Astrocyte of the spinal cord (primary cell): Measurements from ENCODE around the gene TRPM5.

Experiments used
- DNase-seq: peaks from one replicate; pipeline ENCODE4 v3.0.0; 2011; ENCODE audit warnings: low read depth, low spot score
- H3K4me3 ChIP-seq: 2 replicates; pipeline ENCODE4 v1.5.1; 2011; ENCODE audit warnings: low read depth, mild to moderate bottlenecking, low read length, moderate library complexity
- in situ Hi-C: cut with HindIII; loops from 2 replicates; pipeline ENCODE4 v1.10.0; 2017; ENCODE audit warnings: low sequenced_read_pairs
- TF ChIP-seq, protein P1 (sequence below): IDR thresholded peaks from 2 replicates; pipeline ENCODE4 v1.5.1; 2012; ENCODE audit warnings: low read depth, mild to moderate bottlenecking, low read length, inconsistent platforms

TRPM5 gene

GRCh38 chr11:2460540-2461252, 16.4 kb upstream of the TRPM5 start:
- DNase-seq: no peak
- TF ChIP-seq, protein P1, sequence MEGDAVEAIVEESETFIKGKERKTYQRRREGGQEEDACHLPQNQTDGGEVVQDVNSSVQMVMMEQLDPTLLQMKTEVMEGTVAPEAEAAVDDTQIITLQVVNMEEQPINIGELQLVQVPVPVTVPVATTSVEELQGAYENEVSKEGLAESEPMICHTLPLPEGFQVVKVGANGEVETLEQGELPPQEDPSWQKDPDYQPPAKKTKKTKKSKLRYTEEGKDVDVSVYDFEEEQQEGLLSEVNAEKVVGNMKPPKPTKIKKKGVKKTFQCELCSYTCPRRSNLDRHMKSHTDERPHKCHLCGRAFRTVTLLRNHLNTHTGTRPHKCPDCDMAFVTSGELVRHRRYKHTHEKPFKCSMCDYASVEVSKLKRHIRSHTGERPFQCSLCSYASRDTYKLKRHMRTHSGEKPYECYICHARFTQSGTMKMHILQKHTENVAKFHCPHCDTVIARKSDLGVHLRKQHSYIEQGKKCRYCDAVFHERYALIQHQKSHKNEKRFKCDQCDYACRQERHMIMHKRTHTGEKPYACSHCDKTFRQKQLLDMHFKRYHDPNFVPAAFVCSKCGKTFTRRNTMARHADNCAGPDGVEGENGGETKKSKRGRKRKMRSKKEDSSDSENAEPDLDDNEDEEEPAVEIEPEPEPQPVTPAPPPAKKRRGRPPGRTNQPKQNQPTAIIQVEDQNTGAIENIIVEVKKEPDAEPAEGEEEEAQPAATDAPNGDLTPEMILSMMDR: no peak
- no peak overlapping the region for H3K4me3 ChIP-seq
- in situ Hi-C loops: no loop called here

DNA sequence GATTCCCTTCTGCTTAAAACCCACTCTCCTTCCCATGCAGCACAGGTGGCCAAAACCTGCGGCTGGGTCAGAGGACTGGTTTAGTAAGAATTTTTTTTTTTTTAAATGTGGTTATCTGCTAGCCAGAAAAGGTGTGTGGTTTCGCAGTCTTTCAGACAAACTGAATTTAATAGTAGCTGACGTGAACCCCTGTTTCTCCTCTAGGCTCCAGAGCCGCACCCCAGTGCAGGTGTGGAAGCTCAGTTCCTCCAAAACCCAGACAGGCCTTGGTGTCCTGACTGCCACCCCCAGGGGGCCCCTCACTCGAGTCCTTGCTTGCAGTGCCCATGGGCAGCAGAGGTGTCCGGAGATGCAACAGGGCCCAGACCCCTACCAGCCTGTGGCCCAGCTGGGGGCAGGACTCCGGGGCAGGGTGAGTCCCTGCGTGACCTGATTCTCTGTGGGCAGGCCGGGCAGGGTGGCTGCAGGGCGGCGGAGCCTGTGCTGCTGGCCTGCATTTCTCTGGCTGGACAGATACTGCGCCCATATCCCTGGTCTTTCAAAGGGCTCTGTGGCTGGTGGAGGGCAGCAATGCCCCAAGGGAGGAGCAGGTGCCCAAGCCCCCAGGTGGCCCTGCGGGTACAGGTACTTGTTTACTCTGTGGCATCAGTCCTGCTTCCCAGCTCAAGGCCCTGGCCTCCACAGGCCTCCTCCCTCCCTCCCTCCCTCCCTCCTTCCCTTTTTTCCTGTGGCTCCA, 15.7 kb upstream of the TRPM5 start:
- TF ChIP-seq, protein P1: no peak
- DNase-seq: no peak
- in situ Hi-C loops: no loop called here
- H3K4me3 ChIP-seq: no peak overlapping the region

GRCh38 chr11:2459016-2459725, 14.9 kb upstream of the TRPM5 start:
- no peak overlapping the region for H3K4me3 ChIP-seq
- TF ChIP-seq, protein P1: no peak
- in situ Hi-C loops: no loop called here
- DNase-seq: no peak

DNA sequence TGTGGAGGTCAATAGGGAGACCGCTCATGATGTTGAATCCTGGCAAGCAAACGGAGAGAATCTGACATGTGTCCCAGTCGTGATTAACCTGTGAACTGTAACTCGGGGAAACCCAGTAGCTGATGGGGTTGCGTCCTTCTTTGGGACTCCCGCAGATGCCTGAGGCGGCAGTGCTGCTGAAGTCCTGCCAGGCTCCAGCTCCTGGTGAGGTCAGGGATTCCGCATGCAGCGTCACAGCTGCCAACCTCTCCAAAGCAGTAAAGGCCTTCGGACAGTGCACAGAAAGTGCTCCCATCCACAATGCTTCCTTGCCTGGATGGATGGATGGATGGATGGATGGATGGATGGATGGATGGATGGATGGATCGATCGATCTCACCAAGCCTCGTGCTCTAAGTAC, 14.0 kb upstream of the TRPM5 start:
- H3K4me3 ChIP-seq: no peak overlapping the region
- in situ Hi-C loops: no loop called here
- TF ChIP-seq, protein P1: no peak
- no peak for DNase-seq

DNA sequence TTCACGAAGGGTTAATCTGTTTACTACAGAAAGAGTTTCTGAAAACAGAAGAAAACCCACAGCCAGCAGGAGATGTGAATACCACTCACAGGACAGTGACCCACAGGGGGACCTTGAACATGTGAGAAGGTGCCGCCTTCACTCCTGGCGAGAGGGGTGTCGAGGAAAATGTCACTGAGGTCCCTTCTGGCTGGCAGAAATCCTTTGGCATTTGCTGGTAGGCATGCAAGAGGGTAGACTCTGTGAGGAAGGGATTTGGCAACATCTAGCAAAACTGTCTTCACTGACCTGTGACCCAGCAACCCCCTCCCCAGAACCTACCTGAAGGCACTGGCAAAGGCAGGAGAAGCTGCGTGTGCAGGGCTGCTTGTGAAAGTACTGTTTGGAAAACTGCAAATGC, 9.1 kb upstream of the TRPM5 start:
- no peak for DNase-seq
- in situ Hi-C loops: no loop called here

More for the DNA sequence above, 9.1 kb upstream of the TRPM5 start:
- no peak overlapping the region for H3K4me3 ChIP-seq
- TF ChIP-seq, protein P1: no peak
